H1 (cell line): ENCODE results near the gene SNAPIN. TPM values are rescaled to one million over a fixed set of nuclear protein-coding genes. Genes with fewer than 3 reads are reported as not detected.

Experiments used
- CTCF ChIA-PET: fragments of 300-600 bp; sonication (Branson Sonifier 250); formaldehyde crosslinking; loops from one replicate; lab custom pipeline; 2021; ENCODE audit not compliant: partially characterized antibody; lab: Charles Lee
- POLR2A ChIA-PET: fragments of 300-600 bp; sonication (Branson Sonifier 250); formaldehyde crosslinking; loops from one replicate; lab custom pipeline; 2021; ENCODE audit warnings: inconsistent platforms; ENCODE audit not compliant: partially characterized antibody; lab: Charles Lee
- DNase-seq, 2 experiments: peaks; one replicate each; pipeline versions ENCODE4 v3.0.0 to v3.0.0-alpha.2; 2010 to 2022; ENCODE audit warnings: low spot score in 2 of 2, low read depth in 1 of 2, mixed read lengths in 1 of 2
- FAIRE-seq: peaks from 2 replicates; lab custom pipeline; 2011; peaks lifted over from hg19 to GRCh38; lab: Jason Lieb, UNC
- H2AFZ ChIP-seq: 2 replicates; pipeline ENCODE4 v1.8.1; 2012; ENCODE audit warnings: low read length, inconsistent platforms
- H2AK5ac ChIP-seq: 2 replicates; pipeline ENCODE4 v1.6.1; 2013; ENCODE audit warnings: low read depth, low read length
- H2BK120ac ChIP-seq: replicated peaks from 2 replicates; pipeline ENCODE3; 2013; ENCODE audit warnings: low read depth, low read length, inconsistent platforms
- H2BK12ac ChIP-seq: 2 replicates; pipeline ENCODE4 v1.6.1; 2013; ENCODE audit warnings: low read depth, low read length
- H2BK15ac ChIP-seq: 2 replicates; pipeline ENCODE4 v1.6.1; 2013; ENCODE audit warnings: low read length
- H2BK20ac ChIP-seq: 2 replicates; pipeline ENCODE4 v1.6.1; 2013; ENCODE audit warnings: low read length
- H2BK5ac ChIP-seq: 2 replicates; pipeline ENCODE4 v1.6.1; 2013; ENCODE audit warnings: low read depth, low read length
- H3K14ac ChIP-seq: 2 replicates; pipeline ENCODE4 v1.6.1; 2013; ENCODE audit warnings: inconsistent platforms; ENCODE audit not compliant: insufficient read length
- H3K18ac ChIP-seq: 2 replicates; pipeline ENCODE4 v1.6.1; 2013; ENCODE audit warnings: low read length; ENCODE audit errors: extremely low read depth
- H3K23ac ChIP-seq: 2 replicates; pipeline ENCODE4 v1.6.1; 2013; ENCODE audit warnings: inconsistent platforms; ENCODE audit not compliant: insufficient read length
- H3K23me2 ChIP-seq: 2 replicates; pipeline ENCODE4 v1.6.1; 2013; ENCODE audit warnings: low read depth, low read length
- H3K27ac ChIP-seq: 2 replicates; pipeline ENCODE4 v1.6.1; 2011; ENCODE audit warnings: low read depth, low read length, inconsistent platforms
- H3K27me3 ChIP-seq, 4 experiments: replicated peaks in 1 of 4; 1 replicate in 1 of 4; 2 replicates in 3 of 4; pipeline versions ENCODE4 v1.6.1 to v1.8.1; 2011 to 2013; ENCODE audit warnings: low read length in 3 of 4, mild to moderate bottlenecking in 3 of 4, inconsistent platforms in 2 of 4, mixed read lengths in 2 of 4, moderate library complexity in 1 of 4; ENCODE audit not compliant: control insufficient read depth in 3 of 4, insufficient read depth in 3 of 4; ENCODE audit errors: extremely low read depth in 1 of 4
- H3K36me3 ChIP-seq, 4 experiments: 2 replicates each; pipeline versions ENCODE4 v1.6.1 to v1.8.1; 2011 to 2013; ENCODE audit warnings: mild to moderate bottlenecking in 4 of 4, low read length in 3 of 4, moderate library complexity in 2 of 4, control low read depth in 1 of 4, inconsistent platforms in 1 of 4; ENCODE audit not compliant: insufficient read depth in 4 of 4, control insufficient read depth in 2 of 4
- H3K4ac ChIP-seq: replicated peaks from 2 replicates; pipeline ENCODE3; 2013; ENCODE audit warnings: low read length, low read depth, mixed read lengths, inconsistent platforms; ENCODE audit not compliant: insufficient read length
- H3K4me1 ChIP-seq, 4 experiments: replicated peaks in 1 of 4; 1 replicate in 1 of 4; 2 replicates in 3 of 4; pipeline versions ENCODE4 v1.6.1 to v1.8.1; 2011 to 2013; ENCODE audit warnings: low read length in 3 of 4, inconsistent platforms in 2 of 4, mixed read lengths in 1 of 4; ENCODE audit not compliant: insufficient read depth in 4 of 4, control insufficient read depth in 3 of 4
- H3K4me2 ChIP-seq, 2 experiments: 2 replicates each; pipeline versions ENCODE4 v1.6.1 to v1.8.1; 2011 to 2013; ENCODE audit warnings: low read depth in 2 of 2, low read length in 2 of 2, control low read depth in 1 of 2, inconsistent platforms in 1 of 2, mild to moderate bottlenecking in 1 of 2; ENCODE audit not compliant: insufficient read depth in 1 of 2
- H3K4me3 ChIP-seq, 4 experiments: fragments of 200-600, 300-600 bp in 1 of 4; sonication (generic), shearing (Covaris generic), sonication (Bioruptor Twin) in 1 of 4; 2 replicates each; pipeline versions ENCODE4 v1.5.1 to v1.8.1; 2011 to 2016; ENCODE audit warnings: low read length in 4 of 4, low read depth in 3 of 4, control low read depth in 2 of 4, inconsistent platforms in 2 of 4, mild to moderate bottlenecking in 2 of 4, mixed read lengths in 1 of 4, moderate library complexity in 1 of 4; ENCODE audit not compliant: insufficient read depth in 2 of 4; ENCODE audit errors: extremely low read depth in 1 of 4
- H3K56ac ChIP-seq: replicated peaks from 2 replicates; pipeline ENCODE3; 2013; ENCODE audit warnings: low read depth, mild to moderate bottlenecking, mixed read lengths, low read length, inconsistent platforms; ENCODE audit not compliant: insufficient read length
- H3K79me1 ChIP-seq: 2 replicates; pipeline ENCODE4 v1.6.1; 2013; ENCODE audit warnings: low read depth, low read length, control low read depth
- H3K79me2 ChIP-seq, 2 experiments: 2 replicates each; pipeline versions ENCODE4 v1.6.1 to v1.8.1; 2012 to 2013; ENCODE audit warnings: low read length in 2 of 2, mild to moderate bottlenecking in 2 of 2, inconsistent platforms in 1 of 2; ENCODE audit not compliant: insufficient read depth in 2 of 2, control insufficient read depth in 1 of 2
- H3K9ac ChIP-seq, 4 experiments: replicated peaks in 1 of 4; 1 replicate in 1 of 4; 2 replicates in 3 of 4; pipeline versions ENCODE4 v1.6.1 to v1.8.1; 2011 to 2013; ENCODE audit warnings: low read depth in 3 of 4, low read length in 3 of 4, control low read depth in 2 of 4, mild to moderate bottlenecking in 2 of 4, moderate library complexity in 2 of 4, inconsistent platforms in 1 of 4; ENCODE audit errors: extremely low read depth in 1 of 4
- H3K9me3 ChIP-seq, 2 experiments: 2 replicates each; pipeline versions ENCODE4 v1.6.1 to v1.8.1; 2012 to 2013; ENCODE audit warnings: mild to moderate bottlenecking in 2 of 2, moderate library complexity in 2 of 2, control low read depth in 1 of 2, inconsistent platforms in 1 of 2, low read depth in 1 of 2, low read length in 1 of 2, mixed read lengths in 1 of 2; ENCODE audit not compliant: insufficient read depth in 2 of 2
- H4K20me1 ChIP-seq, 2 experiments: replicated peaks in 1 of 2; 2 replicates each; pipeline versions ENCODE3 to v1.8.1; 2011 to 2013; ENCODE audit warnings: inconsistent platforms in 2 of 2, low read length in 2 of 2, mild to moderate bottlenecking in 1 of 2; ENCODE audit not compliant: insufficient read depth in 2 of 2, control insufficient read depth in 1 of 2
- H4K5ac ChIP-seq: 2 replicates; pipeline ENCODE4 v1.6.1; 2013; ENCODE audit warnings: low read length, low read depth, mixed read lengths, inconsistent platforms; ENCODE audit not compliant: insufficient read length
- H4K8ac ChIP-seq: 2 replicates; pipeline ENCODE4 v1.8.0; 2013; ENCODE audit warnings: mild to moderate bottlenecking, moderate library complexity, low read length, inconsistent platforms; ENCODE audit not compliant: insufficient read depth; ENCODE audit errors: extremely low read depth
- H4K91ac ChIP-seq: replicated peaks from 2 replicates; pipeline ENCODE3; 2013; ENCODE audit warnings: low read length, mixed read lengths, inconsistent platforms; ENCODE audit not compliant: insufficient read length
- CTBP2 ChIP-seq: IDR thresholded peaks from 2 replicates; pipeline ENCODE4 v1.7.0; 2011; ENCODE audit warnings: borderline replicate concordance, mild to moderate bottlenecking, moderate library complexity, mixed read lengths, low read length; ENCODE audit not compliant: insufficient read depth, insufficient read length
- GABPA ChIP-seq: IDR thresholded peaks from 2 replicates; pipeline ENCODE4 v1.6.1; 2011; ENCODE audit warnings: mild to moderate bottlenecking, low read length, moderate library complexity, borderline replicate concordance; ENCODE audit not compliant: insufficient read depth
- KDM4A ChIP-seq: IDR thresholded peaks from one replicate; pipeline ENCODE4 v1.7.1; 2012; ENCODE audit warnings: low read depth, mild to moderate bottlenecking, moderate library complexity, low read length, inconsistent platforms; ENCODE audit not compliant: severe bottlenecking
- KDM5A ChIP-seq: fragments of 200-600 bp; IDR thresholded peaks from 2 replicates; pipeline ENCODE4 v1.7.1; 2012; ENCODE audit warnings: mild to moderate bottlenecking, low read length, inconsistent platforms, mixed read lengths
- NRF1 ChIP-seq: IDR thresholded peaks from 2 replicates; pipeline ENCODE4 v1.6.1; 2011; ENCODE audit warnings: mild to moderate bottlenecking, low read depth, low read length, improper control_type of control experiment
- SP1 ChIP-seq: IDR thresholded peaks from 2 replicates; pipeline ENCODE4 v1.6.1; 2011; ENCODE audit warnings: low read depth, low read length
- WGBS, 2 experiments: shearing (Covaris generic) in 1 of 2; methylation state at CpG; one replicate each; pipeline versions ENCODE4 v1.1.6 to v1.1.7; 2013 to 2015; ENCODE audit warnings: low lambda C conversion rate in 2 of 2, mixed read lengths in 2 of 2, inconsistent platforms in 1 of 2, low coverage in 1 of 2, missing lambda C conversion rate in 1 of 2; ENCODE audit not compliant: insufficient replicate concordance in 2 of 2, insufficient coverage in 1 of 2, insufficient read length in 1 of 2; ENCODE audit errors: extremely low coverage in 1 of 2, missing lambda C conversion rate in 1 of 2; 5-methylcytosine and 5-hydroxymethylcytosine counted together
- polyA plus RNA-seq, 7 experiments: library from polyadenylated mRNA; depleted of rRNA in 3 of 7; stranded (reverse) in 5 of 7; unstranded in 2 of 7; fragments of >200 nt in 5 of 7; fragments of 200-250 nt in 2 of 7; gene quantifications; 1 replicate in 5 of 7; 2 replicates in 1 of 7; 4 replicates in 1 of 7; pipeline versions ENCODE4 v1.2.1 to v1.2.3, GENCODE V29; 2011 to 2013; ENCODE audit warnings: missing spikeins in 2 of 7, mixed read lengths in 2 of 7
- total RNA-seq: library from RNA; stranded (reverse); fragmentation: NEBNext Ultra II Directional; extraction: Animal tissue kit (Norgen Biotek cat#: 25700); gene quantifications from 2 replicates; pipeline ENCODE4 v1.2.1, GENCODE V29; 2021

The SNAPIN gene
- total and polyA plus RNA-seq, 2 of the 8 experiments (the other 6 are each of a cell fraction or from before 2014, with no cell fraction given): 25.7 to 31.1 TPM

- no peak within 1 kb of the TSS for H2BK120ac ChIP-seq
- peak within 1 kb of the TSS; percentile 48; the same call in 1 of the 2 replicates for H2BK20ac ChIP-seq
- H3K23ac ChIP-seq: no peak within 1 kb of the TSS
- ChIA-PET CTCF (interaction anchor here (1.4 to 15.9 kb wide), 8 partner anchors 10 to 102 kb away, joined by 4 to 224 read pairs (median 50); partner anchors contain the start of genes S100A1, S100A13 and S100A6), POLR2A (interaction anchor here (1.0 to 15.3 kb wide), 11 partner anchors 14 to 378 kb away, joined by 3 to 261 read pairs (median 4); partner anchors contain the start of genes CHTOP, RPS27, S100A1 and S100A13)
- TF ChIP-seq SP1: no peak
- TF ChIP-seq NRF1: no peak
- no peak for TF ChIP-seq GABPA
- no peak for TF ChIP-seq KDM4A
- TF ChIP-seq KDM5A: no peak
- peak; percentile 85 for TF ChIP-seq CTBP2
- H3K4me2 ChIP-seq: peak within 1 kb of the TSS; percentile 59 to 77
- H4K91ac ChIP-seq: peak within 1 kb of the TSS; percentile 64
- H4K8ac ChIP-seq: peak within 1 kb of the TSS; percentile 75; the same call in 1 of the 2 replicates
- peak within 1 kb of the TSS; percentile 49; the same call in 1 of the 2 replicates for H2AFZ ChIP-seq
- peak within 1 kb of the TSS in 2 of 4 experiments; percentile 10 to 51; a peak in 6 of 8 replicates for H3K4me3 ChIP-seq
- H2BK5ac ChIP-seq: peak within 1 kb of the TSS; percentile 79; the same call in 1 of the 2 replicates
- peak within 1 kb of the TSS; percentile 96; the same call in 1 of the 2 replicates for H2BK15ac ChIP-seq
- H3K9ac ChIP-seq: no peak within 1 kb of the TSS
- H3K18ac ChIP-seq: peak within 1 kb of the TSS; percentile 75
- 20% methylated on average over 7 of the region's 9 CpGs; no CpG with 5 or more reads in 1 of the 2 experiments for WGBS, 2 experiments
- no peak within 1 kb of the TSS for H3K4ac ChIP-seq
- H4K20me1 ChIP-seq: no peaks in the 10 kb centered on the region
- H2BK12ac ChIP-seq: peak within 1 kb of the TSS; percentile 84; the same call in 1 of the 2 replicates
- peak in 1 of 2 experiments; percentile 75 for DNase-seq
- H4K5ac ChIP-seq: no peak within 1 kb of the TSS
- no peaks in the 10 kb centered on the region for H3K79me2 ChIP-seq
- no peaks in the 10 kb centered on the region for H3K79me1 ChIP-seq
- no peaks in the 10 kb centered on the region; a peak in 1 of 7 replicates for H3K27me3 ChIP-seq
- no peak within 1 kb of the TSS for H2AK5ac ChIP-seq
- H3K9me3 ChIP-seq: no peaks in the 10 kb centered on the region
- peaks cover 3% of the 10 kb centered on the region for H3K23me2 ChIP-seq
- FAIRE-seq: no peak
- H3K56ac ChIP-seq: no peak within 1 kb of the TSS
- H3K4me1 ChIP-seq: peaks cover 0 to 35% (median 25%) of the 10 kb centered on the region in 4 experiments; a peak in 6 of 7 replicates
- no peak within 1 kb of the TSS for H3K14ac ChIP-seq
- no peak within 1 kb of the TSS for H3K27ac ChIP-seq
- no peaks in the 10 kb centered on the region for H3K36me3 ChIP-seq
Measured at GRCh38 chr1:153612755-153613331, 45.7 kb upstream of the SNAPIN start, which contains the start of gene S100A16. S100A16 (minus strand) TSS chr1:153613137; CDS start chr1:153608151, 4,986 bp downstream.
